NT2/D1 (cell line): ENCODE results near the gene PRRG2.

ENCODE experiments used
- DNase-seq: peaks from one replicate; pipeline ENCODE4 v3.0.0-alpha.2; 2011; ENCODE audit warnings: low read depth, low spot score
- H3K27me3 ChIP-seq: 2 replicates; pipeline ENCODE4 v1.6.0; 2011; ENCODE audit warnings: mild to moderate bottlenecking; ENCODE audit not compliant: insufficient read length, insufficient read depth
- H3K36me3 ChIP-seq: 2 replicates; pipeline ENCODE4 v1.6.1; 2011; ENCODE audit warnings: mild to moderate bottlenecking, low read length, mixed read lengths; ENCODE audit not compliant: insufficient read depth, insufficient read length
- H3K4me1 ChIP-seq: 2 replicates; pipeline ENCODE4 v1.5.1; 2011; ENCODE audit not compliant: insufficient read depth, insufficient read length
- H3K4me3 ChIP-seq: 2 replicates; pipeline ENCODE4 v1.5.1; 2011; ENCODE audit warnings: low read depth; ENCODE audit not compliant: insufficient read length
- H3K9ac ChIP-seq: 2 replicates; pipeline ENCODE4 v1.6.0; 2011; ENCODE audit warnings: low read depth; ENCODE audit not compliant: insufficient read length
- H3K9me3 ChIP-seq: 2 replicates; pipeline ENCODE4 v1.5.1; 2011; ENCODE audit warnings: mild to moderate bottlenecking, low read length; ENCODE audit not compliant: insufficient read depth
- SUZ12 ChIP-seq: IDR thresholded peaks from 2 replicates; pipeline ENCODE4 v1.6.1; 2011; ENCODE audit not compliant: insufficient read length, insufficient read depth; ENCODE audit errors: extremely low read depth
- YY1 ChIP-seq: IDR thresholded peaks from 2 replicates; pipeline ENCODE4 v1.6.1; 2011; ENCODE audit not compliant: insufficient read length, insufficient read depth
- ZNF274 ChIP-seq: IDR thresholded peaks from 2 replicates; pipeline ENCODE4 v1.6.1; 2011; ENCODE audit warnings: mild to moderate bottlenecking, low read depth, low read length

PRRG2 gene

GRCh38 chr19:49559443-49559842 lies 21.7 kb upstream of the PRRG2 start:
- Histone ChIP-seq H3K27me3 (no peaks in the 10 kb centered on the region), H3K4me3 (no peak overlapping the region), H3K9me3 (no peaks in the 10 kb centered on the region), H3K36me3 (peaks cover 61% of the 10 kb centered on the region), H3K4me1 (peaks cover 29% of the 10 kb centered on the region), H3K9ac (no peak overlapping the region)
- TF ChIP-seq YY1: no peak
- no peak for TF ChIP-seq SUZ12
- no peak for TF ChIP-seq ZNF274
- DNase-seq: no peak

GRCh38 chr19:49559928-49560327 lies 21.2 kb upstream of the PRRG2 start:
- TF ChIP-seq ZNF274 (no peak), YY1 (no peak), SUZ12 (no peak)
- Histone ChIP-seq H3K27me3 (no peaks in the 10 kb centered on the region), H3K4me3 (no peak overlapping the region), H3K9ac (peak overlapping the region; percentile 61), H3K4me1 (peaks cover 29% of the 10 kb centered on the region), H3K36me3 (peaks cover 59% of the 10 kb centered on the region), H3K9me3 (no peaks in the 10 kb centered on the region)
- DNase-seq: no peak

- no peak for DNase-seq
- Histone ChIP-seq H3K27me3 (no peaks in the 10 kb centered on the region), H3K36me3 (peaks cover 57% of the 10 kb centered on the region), H3K9me3 (no peaks in the 10 kb centered on the region), H3K9ac (peak overlapping the region; percentile 61), H3K4me3 (no peak overlapping the region), H3K4me1 (peaks cover 29% of the 10 kb centered on the region)
- no peak for TF ChIP-seq ZNF274
- no peak for TF ChIP-seq SUZ12
- no peak for TF ChIP-seq YY1
Measured at GRCh38 chr19:49560358-49560900, 20.7 kb upstream of the PRRG2 start.

GRCh38 chr19:49564616-49565045 lies 16.5 kb upstream of the PRRG2 start:
- Histone ChIP-seq H3K27me3 (no peaks in the 10 kb centered on the region), H3K36me3 (peaks cover 20% of the 10 kb centered on the region), H3K4me1 (peaks cover 13% of the 10 kb centered on the region), H3K9ac (no peak overlapping the region), H3K4me3 (no peak overlapping the region), H3K9me3 (no peaks in the 10 kb centered on the region)
- TF ChIP-seq YY1: no peak
- no peak for DNase-seq

GRCh38 chr19:49565261-49565660 lies 15.9 kb upstream of the PRRG2 start:
- H3K36me3 ChIP-seq: peaks cover 14% of the 10 kb centered on the region
- peaks cover 8% of the 10 kb centered on the region for H3K4me1 ChIP-seq
- no peak for DNase-seq
- H3K4me3 ChIP-seq: no peak overlapping the region
- H3K9ac ChIP-seq: no peak overlapping the region
- H3K27me3 ChIP-seq: no peaks in the 10 kb centered on the region
- no peaks in the 10 kb centered on the region for H3K9me3 ChIP-seq
- TF ChIP-seq YY1: no peak

- no peak for TF ChIP-seq SUZ12
- TF ChIP-seq YY1: no peak
- TF ChIP-seq ZNF274: no peak
- Histone ChIP-seq H3K4me3 (no peak overlapping the region), H3K36me3 (peaks cover 10% of the 10 kb centered on the region), H3K9me3 (no peaks in the 10 kb centered on the region), H3K27me3 (no peaks in the 10 kb centered on the region), H3K9ac (no peak overlapping the region), H3K4me1 (no peaks in the 10 kb centered on the region)
- DNase-seq: no peak
Measured at GRCh38 chr19:49566302-49566701, 14.8 kb upstream of the PRRG2 start.

GRCh38 chr19:49567861-49568441 lies 13.2 kb upstream of the PRRG2 start:
- Histone ChIP-seq H3K27me3 (no peaks in the 10 kb centered on the region), H3K9ac (no peak overlapping the region), H3K4me1 (no peaks in the 10 kb centered on the region), H3K4me3 (no peak overlapping the region), H3K36me3 (peaks cover 10% of the 10 kb centered on the region), H3K9me3 (no peaks in the 10 kb centered on the region)
- TF ChIP-seq ZNF274: no peak
- no peak for TF ChIP-seq YY1
- no peak for TF ChIP-seq SUZ12
- DNase-seq: no peak
